Measurements from ENCODE around the gene KIF6.

Gene KIF6

DNA sequence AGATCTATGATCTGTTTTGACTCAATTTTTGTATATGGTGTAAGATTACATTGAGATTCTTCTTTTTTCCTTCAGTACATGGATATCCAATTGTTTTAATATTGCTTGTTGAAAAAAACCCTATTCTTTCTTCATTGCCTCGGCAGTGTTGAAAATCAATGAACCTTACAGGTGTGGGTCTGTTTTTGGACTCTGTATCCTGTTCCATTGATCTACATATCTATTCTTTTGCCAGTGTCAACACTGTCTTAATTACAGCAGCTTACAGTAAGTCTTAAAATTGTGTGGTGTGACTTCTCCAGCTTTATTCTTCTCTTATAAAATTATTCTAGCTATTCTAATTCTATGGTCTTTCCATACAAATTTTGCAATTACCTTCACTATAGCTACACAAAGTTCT lies 320.9 kb downstream of the KIF6 start:
- TF ChIP-seq, protein P1, sequence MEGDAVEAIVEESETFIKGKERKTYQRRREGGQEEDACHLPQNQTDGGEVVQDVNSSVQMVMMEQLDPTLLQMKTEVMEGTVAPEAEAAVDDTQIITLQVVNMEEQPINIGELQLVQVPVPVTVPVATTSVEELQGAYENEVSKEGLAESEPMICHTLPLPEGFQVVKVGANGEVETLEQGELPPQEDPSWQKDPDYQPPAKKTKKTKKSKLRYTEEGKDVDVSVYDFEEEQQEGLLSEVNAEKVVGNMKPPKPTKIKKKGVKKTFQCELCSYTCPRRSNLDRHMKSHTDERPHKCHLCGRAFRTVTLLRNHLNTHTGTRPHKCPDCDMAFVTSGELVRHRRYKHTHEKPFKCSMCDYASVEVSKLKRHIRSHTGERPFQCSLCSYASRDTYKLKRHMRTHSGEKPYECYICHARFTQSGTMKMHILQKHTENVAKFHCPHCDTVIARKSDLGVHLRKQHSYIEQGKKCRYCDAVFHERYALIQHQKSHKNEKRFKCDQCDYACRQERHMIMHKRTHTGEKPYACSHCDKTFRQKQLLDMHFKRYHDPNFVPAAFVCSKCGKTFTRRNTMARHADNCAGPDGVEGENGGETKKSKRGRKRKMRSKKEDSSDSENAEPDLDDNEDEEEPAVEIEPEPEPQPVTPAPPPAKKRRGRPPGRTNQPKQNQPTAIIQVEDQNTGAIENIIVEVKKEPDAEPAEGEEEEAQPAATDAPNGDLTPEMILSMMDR (IDR thresholded peaks at IDR 0.05; ENCODE audit: insufficient read depth, low read depth, low read length, missing control alignments), result no peak
- no peak overlapping the region for H3K4me3 ChIP-seq (ENCODE audit: low read depth, low read length)
- no peak for DNase-seq (ENCODE audit: low read depth)

DNA sequence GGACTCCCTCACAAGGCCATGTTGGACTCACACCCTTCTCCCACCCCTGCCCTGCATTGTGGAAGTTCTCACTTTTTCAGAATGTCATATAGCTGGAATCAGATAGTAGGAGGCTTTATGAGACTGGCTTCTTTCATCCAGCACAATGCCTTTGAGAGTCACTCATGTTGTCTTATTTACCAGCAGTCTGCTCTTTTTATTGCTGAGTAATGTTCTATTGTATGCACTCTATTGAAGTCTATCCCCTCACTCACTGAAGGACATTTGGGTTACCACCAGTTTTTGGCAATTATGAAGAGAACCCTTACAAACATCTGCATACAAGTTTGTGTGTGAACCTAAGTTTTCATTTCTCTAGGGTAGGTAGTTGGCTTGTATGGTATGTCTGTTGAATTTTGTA lies 321.9 kb downstream of the KIF6 start:
- DNase-seq (ENCODE audit: low read depth), result no peak
- H3K4me3 ChIP-seq (ENCODE audit: low read depth, low read length), result no peak overlapping the region
- TF ChIP-seq, protein P1 (IDR thresholded peaks at IDR 0.05; ENCODE audit: insufficient read depth, low read depth, low read length, missing control alignments), result no peak

DNA sequence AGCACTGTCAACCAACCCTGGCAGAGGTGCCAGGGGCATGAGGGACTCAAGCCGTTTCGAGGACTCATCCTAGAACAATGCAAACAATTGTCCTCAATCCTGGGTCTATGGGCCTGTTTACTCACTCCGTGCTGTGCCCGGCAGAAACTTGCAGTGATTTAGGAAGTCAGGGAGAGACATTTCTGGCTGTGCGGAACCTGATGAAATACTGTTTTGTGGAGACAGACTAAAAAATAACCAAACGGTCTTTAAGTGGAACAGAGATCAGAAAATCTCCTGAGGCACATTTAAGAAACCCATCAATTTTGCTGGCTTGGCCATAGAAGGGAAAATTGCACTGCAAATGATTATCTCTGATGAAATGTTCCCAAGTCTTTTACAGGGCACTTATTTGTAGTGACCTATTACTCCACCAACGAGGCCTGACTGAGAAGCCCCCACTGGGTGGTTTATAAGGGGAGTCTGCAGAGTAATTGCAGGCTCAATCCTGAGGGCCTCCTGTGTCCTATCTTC lies 322.9 kb downstream of the KIF6 start:
- DNase-seq (ENCODE audit: low read depth), result no peak
- H3K4me3 ChIP-seq (ENCODE audit: low read depth, low read length), result no peak overlapping the region
- TF ChIP-seq, protein P1 (IDR thresholded peaks at IDR 0.05; ENCODE audit: insufficient read depth, low read depth, low read length, missing control alignments), result no peak

DNA sequence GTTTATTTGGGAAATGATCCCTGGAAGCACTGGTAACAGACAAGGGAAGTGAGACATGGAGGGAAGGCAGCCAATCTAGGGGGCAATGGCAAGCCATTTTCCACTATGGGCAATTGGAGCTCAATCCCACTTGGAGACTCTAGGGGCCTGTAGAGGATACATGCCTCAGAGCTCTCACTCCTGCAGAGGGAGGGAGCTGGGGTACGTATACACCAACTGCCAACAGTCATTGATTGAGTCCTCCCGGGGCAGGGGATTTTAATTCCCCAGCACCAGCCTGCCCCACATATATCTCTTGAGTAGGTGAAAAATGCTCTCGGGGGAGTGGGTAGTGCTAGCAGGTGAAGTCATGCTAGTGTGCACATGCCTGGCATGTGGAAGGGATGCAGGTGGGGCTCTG lies 323.8 kb downstream of the KIF6 start:
- H3K4me3 ChIP-seq (ENCODE audit: low read depth, low read length), result no peak overlapping the region
- TF ChIP-seq, protein P1 (IDR thresholded peaks at IDR 0.05; ENCODE audit: insufficient read depth, low read depth, low read length, missing control alignments), result no peak
- DNase-seq (ENCODE audit: low read depth), result no peak

DNA sequence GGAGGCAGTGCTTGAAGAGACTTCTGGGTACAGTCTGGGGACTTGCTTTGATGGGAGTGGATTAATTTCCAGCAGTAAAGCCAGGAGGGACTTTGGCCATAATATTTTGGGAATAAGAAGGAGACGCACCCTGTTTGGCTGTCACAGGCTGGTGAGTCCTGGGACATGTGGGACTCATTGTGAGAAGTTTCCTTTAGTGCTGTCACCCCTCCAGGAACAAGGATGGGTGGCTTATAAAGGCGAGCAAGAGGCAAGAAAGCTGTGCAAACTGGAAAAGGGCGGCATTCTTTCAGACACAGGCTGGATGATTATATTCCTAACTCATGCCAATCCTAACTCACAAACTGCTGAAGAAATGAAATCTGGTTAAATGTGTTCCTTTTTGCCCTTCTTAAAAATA lies 325.2 kb downstream of the KIF6 start:
- TF ChIP-seq, protein P1 (IDR thresholded peaks at IDR 0.05; ENCODE audit: insufficient read depth, low read depth, low read length, missing control alignments), result no peak
- DNase-seq (ENCODE audit: low read depth), result no peak
- H3K4me3 ChIP-seq (ENCODE audit: low read depth, low read length), result no peak overlapping the region

DNA sequence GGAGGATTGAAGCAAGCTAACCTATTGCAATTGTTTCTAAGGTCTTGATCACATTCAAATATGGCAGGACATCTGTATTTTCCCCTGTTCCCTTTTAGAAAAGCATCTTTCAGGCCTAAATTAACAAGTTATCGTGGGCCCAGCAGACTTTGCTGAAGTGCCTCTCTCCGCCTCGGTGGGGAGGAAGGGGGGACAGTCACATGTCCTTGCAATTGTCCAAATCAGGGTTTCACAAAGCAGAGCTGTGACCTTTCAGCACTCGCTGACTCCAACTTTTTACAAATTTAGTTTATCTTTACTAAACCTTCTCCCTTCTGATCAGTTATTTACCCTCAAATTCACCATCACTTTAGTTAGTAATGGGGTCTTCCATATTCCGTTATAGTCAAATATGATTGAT lies 328.4 kb downstream of the KIF6 start:
- no peak for DNase-seq (ENCODE audit: low read depth)
- TF ChIP-seq, protein P1 (IDR thresholded peaks at IDR 0.05; ENCODE audit: insufficient read depth, low read depth, low read length, missing control alignments), result no peak
- no peak overlapping the region for H3K4me3 ChIP-seq (ENCODE audit: low read depth, low read length)

DNA sequence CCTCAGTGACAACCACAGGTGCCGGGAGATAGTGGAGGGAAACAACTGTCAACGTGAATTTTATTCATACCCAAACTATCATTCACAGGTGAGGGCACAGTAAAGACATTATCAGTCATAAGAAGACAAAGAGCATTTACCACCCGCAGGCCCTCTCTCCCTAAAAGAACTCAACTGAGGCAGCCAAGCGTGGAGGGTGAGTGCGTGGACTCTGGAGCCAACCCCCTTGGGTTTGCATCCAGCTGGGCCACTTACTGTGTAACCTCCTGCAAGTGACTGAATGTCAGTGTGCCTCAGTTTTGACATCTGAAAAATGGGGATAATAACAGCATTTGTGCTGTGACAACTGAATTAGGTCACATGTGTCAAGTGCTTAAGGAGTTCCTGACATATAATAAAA lies 332.1 kb downstream of the KIF6 start:
- peak; percentile 10 for DNase-seq (ENCODE audit: low read depth)

More for the DNA sequence above, 332.1 kb downstream of the KIF6 start:
- TF ChIP-seq, protein P1 (IDR thresholded peaks at IDR 0.05; ENCODE audit: insufficient read depth, low read depth, low read length, missing control alignments), result no peak
- H3K4me3 ChIP-seq (ENCODE audit: low read depth, low read length), result no peak overlapping the region
